GM18517 (cell line): ENCODE measurements around the gene B9D2.

ENCODE experiments used
- ATAC-seq: cut with Tn5 transposase; IDR thresholded peaks from one replicate; pipeline ENCODE4 v1.9.1; 2021; ENCODE audit warnings: mild to moderate bottlenecking, moderate library complexity; ENCODE audit not compliant: unreplicated experiment

Gene B9D2

DNA sequence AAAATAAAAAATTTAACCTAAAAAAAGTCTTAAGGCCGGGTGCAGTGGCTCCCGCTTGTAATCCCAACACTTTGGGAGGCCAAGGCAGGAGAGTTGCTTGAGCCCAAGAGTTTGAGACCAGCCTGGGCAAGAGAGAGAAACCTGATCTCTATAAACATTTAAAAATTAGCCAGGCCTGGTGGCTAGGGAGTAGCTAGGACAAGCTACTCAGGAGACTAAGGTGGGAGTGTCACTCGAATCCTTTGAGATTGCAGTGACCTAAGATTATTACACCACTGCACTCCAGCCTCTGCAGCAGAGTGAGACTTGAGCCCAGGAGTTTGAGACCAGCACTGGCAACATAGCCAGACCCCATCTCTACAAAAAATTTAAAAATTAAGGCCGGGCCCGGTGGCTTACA is 52.9 kb downstream of the B9D2 start:
- ATAC-seq: no peak

DNA sequence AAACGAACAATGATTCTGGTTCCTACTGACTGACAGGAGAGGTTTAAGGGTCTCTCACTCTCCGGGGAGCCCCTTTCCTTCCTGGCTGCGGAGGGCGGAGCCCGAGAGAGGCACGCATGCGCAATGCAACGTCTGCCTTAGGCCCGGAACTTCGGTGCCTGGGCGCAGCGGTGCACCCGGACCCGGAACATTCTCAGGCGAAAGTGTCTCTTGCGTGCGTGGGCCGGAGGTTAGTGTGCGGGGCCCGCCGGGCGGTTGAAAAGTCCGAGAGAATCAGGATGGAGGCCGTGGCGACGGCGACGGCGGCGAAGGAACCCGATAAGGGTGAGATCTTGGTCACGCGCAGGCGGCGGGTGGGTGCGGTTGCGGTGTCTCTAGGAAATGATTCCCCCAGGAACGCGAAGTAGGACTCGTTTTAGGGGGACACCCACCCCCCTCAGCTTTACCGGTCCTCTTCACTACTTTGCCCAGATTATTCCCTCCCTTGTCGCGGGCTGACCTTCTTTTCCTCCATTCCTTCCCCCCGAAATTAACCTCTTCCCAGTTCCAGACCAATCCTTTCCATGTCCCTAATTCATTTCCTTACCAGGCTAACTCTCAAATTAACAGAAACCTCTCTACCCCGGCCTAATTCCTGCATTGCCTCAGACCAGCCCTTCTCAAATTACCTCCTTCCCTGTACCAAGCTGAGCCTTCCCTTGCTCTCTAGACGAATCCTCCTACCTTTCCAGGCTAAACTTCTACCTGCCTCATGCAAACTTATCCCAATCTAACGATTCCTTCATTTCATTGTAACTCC is 53.7 kb downstream of the B9D2 start, which contains the start of gene CCDC97:
TSS of gene CCDC97 (plus strand) at position 140 of the 799 bp plus-strand sequence. CDS start at position 279, 139 bp downstream.
- peak; percentile 64 for ATAC-seq

DNA sequence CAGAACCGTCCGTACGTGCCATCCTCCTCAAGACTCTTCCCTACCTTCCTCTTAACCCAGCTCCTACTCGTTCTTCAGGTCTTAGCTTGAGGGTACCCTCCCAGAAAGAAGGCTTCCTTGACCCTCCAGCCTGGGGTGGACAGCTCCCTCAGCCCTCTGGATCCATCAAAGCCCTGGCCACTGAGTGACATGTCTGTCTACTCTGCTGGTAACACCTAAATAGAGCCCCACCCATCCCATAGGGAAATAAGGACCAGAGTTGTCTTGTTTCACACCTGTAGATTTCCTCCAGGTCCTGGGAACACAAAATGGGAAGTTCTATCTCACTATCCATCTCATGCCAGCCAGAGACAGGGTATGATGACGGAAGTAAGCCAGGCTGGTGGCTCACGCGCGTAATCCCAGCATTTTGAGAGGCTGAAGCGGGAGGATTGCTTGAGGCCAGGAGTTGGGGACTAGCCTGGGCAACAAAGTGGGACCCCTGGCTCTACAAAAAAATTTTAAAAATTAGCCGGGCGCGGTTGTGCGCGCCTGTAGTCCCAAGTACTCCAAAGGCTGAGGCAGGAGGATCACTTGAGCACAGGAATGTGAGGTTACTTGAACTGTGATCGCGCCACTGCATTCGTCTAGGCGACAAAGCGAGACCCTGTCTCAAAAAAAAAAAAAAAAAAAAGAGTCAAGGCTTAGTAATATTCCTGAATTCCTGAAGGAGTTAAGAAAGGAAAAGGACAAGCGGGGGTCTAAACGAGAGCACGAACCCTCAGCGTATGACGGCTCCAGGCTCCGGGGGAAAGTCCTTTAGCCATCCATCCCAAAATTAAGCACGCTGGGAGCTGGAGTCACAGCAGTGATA is 54.5 kb downstream of the B9D2 start:
- ATAC-seq: no peak

DNA sequence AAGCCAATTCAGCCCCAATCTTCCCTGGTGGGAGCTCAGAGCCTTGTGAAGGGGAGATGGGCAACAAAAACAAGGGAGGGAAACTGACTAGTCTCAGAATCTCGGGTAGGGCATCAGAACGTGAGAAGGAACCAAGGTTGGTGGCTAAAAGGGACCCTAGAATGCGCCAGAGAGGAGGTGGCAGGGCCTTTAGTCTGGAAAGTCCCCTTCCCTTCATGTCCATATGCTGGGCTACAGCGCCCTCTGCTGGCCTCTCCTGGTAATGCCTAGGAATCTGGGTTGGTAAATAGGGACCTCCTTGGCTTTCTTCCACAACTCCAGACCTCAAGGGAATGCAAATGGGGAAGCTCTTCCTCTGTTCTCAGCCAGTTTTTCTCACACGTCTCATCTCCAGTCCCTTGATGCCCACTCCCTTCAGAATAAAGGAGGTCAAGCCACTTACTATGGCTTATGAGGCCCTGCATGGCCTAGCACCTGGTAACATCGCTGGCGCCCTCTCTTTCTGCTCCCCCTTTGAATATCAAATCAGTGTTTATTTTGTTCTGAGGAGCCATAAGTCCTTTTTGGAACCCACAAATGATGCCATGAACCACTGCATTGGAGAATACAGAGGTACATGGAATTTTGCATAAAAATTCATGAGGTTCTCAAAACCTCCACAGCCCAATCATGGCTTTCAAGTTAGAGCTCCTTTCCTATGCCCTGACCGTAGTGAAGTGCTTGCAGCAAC is 55.3 kb downstream of the B9D2 start:
- no peak for ATAC-seq

DNA sequence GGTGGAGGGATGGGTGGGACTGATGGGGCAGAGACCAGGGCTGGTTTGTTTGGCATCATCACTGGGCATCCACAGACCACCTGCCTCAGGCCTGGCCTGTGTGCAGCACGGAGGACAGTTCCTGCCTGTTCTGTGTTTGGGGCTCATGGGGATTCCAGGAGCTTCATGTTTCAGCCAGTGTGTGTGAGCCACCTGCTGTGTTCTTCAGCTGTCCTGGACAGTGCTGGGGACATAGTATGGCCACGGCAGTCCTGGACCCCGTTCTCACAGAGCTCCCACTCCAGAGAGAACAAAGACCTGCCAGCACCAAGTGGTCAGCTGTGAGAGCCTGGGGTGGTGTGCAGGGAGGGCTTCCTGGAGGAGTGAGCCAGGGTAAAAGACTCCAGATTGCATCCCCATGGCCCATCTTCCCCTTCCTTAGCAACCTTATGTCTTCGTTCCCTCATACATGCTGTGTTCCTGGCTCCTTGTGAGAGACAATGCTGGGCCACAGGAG is 55.9 kb downstream of the B9D2 start:
- no peak for ATAC-seq

- no peak for ATAC-seq
Observed at GRCh38 chr19:41307090-41307875, 56.7 kb downstream of the B9D2 start.

- no peak for ATAC-seq
Observed at GRCh38 chr19:41305927-41306793, 57.8 kb downstream of the B9D2 start.

DNA sequence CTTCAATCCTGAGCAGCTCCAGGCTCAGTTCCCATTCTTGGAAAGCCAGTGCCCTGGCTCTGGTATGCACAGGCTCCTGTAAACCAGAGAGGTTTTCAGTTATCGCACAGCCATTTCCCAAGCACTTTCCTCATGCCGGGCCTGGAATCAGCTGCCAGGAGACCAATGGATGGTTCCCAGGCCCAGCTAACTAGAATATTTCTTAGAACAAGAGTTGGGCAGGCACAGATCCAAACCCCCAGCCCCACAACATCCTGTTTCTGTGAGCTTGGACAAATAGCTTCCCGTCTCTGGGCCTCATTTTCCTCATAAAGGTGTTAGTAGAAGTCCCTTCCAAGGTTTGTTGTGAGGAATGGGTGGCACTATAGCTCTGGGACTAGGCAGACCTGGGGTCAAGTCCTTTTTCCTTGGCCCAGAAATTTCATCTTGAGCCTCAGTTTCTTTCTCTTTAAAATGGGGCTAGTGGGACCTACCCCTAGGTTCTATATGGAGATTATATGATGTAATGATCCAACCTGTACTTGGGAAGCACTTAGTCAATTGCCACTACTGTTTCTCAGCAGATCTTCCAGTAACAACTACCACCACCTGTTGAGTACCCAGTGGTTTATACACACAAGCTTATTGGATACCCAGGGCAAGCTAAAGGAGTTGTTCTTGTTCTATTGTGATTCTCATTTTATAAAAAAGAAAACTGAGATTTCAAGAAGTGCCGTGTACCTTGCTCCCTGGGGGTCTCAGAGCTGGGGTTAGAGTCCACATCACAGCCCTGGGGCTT is 59.1 kb downstream of the B9D2 start:
- no peak for ATAC-seq
